ENCODE data around the gene PHACTR3.

GRCh38 chr20:59752101-59752586 lies 147.8 kb downstream of the PHACTR3 start:
- TF ChIP-seq POLR2A (IDR thresholded peaks at IDR 0.05) (no peak), CTCF (IDR thresholded peaks at IDR 0.05 in 8 of 11, conservative IDR thresholded peaks at IDR 0.05 in 3 of 11) (no peak), POLR2AphosphoS5 (IDR thresholded peaks at IDR 0.05) (no peak)

Measured in spleen (tissue), 7 donors.